ENCODE results near the gene SSH2.

SSH2 gene, protein sequence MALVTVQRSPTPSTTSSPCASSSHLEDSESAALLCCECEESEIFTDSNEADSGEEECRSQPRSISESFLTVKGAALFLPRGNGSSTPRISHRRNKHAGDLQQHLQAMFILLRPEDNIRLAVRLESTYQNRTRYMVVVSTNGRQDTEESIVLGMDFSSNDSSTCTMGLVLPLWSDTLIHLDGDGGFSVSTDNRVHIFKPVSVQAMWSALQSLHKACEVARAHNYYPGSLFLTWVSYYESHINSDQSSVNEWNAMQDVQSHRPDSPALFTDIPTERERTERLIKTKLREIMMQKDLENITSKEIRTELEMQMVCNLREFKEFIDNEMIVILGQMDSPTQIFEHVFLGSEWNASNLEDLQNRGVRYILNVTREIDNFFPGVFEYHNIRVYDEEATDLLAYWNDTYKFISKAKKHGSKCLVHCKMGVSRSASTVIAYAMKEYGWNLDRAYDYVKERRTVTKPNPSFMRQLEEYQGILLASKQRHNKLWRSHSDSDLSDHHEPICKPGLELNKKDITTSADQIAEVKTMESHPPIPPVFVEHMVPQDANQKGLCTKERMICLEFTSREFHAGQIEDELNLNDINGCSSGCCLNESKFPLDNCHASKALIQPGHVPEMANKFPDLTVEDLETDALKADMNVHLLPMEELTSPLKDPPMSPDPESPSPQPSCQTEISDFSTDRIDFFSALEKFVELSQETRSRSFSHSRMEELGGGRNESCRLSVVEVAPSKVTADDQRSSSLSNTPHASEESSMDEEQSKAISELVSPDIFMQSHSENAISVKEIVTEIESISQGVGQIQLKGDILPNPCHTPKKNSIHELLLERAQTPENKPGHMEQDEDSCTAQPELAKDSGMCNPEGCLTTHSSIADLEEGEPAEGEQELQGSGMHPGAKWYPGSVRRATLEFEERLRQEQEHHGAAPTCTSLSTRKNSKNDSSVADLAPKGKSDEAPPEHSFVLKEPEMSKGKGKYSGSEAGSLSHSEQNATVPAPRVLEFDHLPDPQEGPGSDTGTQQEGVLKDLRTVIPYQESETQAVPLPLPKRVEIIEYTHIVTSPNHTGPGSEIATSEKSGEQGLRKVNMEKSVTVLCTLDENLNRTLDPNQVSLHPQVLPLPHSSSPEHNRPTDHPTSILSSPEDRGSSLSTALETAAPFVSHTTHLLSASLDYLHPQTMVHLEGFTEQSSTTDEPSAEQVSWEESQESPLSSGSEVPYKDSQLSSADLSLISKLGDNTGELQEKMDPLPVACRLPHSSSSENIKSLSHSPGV (N-terminal part only)

GRCh38 chr17:29929533-29930408 lies at the start of gene SSH2:
Gene SSH2 (minus strand): TSS chr17:29930228. CDS start chr17:29930000, 228 bp downstream.
- H3K4me3 ChIP-seq (replicated peaks; ENCODE audit: low read depth, low read length): peak within 1 kb of the TSS; percentile 89
- DNase-seq (ENCODE audit: low read depth): peak; percentile 83
- no peak for TF ChIP-seq CTCF (IDR thresholded peaks at IDR 0.05; ENCODE audit: low read length, missing control alignments)

DNA sequence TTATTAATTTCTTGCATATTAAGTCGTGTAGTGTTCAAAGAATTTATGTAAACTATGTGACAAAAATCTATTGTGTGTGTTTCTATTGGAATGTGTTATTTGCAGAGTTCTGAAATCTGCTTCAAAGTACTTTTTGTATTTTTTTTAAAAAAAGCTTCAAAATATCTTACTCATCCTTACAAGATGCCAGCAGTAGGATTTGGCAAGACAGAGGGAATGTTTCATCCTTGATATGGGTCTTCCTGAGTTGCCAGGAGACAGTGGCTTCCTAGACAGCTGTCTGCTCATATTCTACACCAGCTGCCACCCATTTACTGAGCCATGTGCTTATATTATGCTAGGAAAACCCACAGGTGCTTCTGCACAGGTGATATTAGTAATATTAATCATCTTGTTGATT lies 47.8 kb upstream of the SSH2 start:
- DNase-seq (ENCODE audit: low read depth): peak; percentile 65
- no peak overlapping the region for H3K4me3 ChIP-seq (replicated peaks; ENCODE audit: low read depth, low read length)
- TF ChIP-seq CTCF (IDR thresholded peaks at IDR 0.05; ENCODE audit: low read length, missing control alignments): no peak

DNA sequence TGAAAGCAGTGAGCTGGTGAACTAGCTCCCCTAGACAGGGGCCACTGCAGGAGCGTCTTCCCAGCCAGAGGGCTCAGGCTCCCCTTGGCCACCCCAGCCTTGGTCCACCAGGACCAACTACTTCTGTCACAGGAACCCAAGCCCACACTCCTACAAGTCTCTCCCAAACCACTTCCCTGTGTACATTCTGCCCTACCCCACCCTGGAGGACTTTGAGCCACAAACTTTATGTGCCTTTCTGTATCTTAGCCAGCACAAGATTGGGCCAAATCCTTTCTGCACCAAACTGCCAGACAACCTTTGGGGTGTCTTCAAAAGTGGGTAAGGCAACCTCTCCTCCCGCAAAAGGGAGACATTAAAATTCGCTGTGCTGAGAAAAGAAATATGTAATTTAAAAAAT lies 43.0 kb upstream of the SSH2 start:
- no peak for TF ChIP-seq CTCF (IDR thresholded peaks at IDR 0.05; ENCODE audit: low read length, missing control alignments)
- H3K4me3 ChIP-seq (replicated peaks; ENCODE audit: low read depth, low read length): no peak overlapping the region
- no peak for DNase-seq (ENCODE audit: low read depth)

DNA sequence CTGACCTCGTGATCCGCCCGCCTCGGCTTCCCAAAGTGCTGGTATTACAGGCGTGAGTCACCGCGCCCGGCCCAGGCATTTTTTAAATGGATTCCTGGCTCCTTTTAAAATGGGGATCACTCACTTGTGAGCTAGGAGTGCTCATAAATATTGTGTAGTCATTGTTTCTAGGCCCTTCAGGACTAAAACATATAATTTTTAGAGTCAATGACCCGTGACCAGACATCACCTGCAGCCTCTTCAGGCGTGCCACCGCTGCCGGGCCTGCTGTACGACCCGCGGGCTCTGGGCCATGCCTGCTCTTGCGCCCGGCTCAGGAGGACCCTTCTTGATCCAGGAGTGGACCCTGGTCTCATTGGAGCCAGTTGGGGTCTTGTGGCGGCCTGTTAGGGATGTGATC lies 42.2 kb upstream of the SSH2 start:
- no peak for DNase-seq (ENCODE audit: low read depth)
- TF ChIP-seq CTCF (IDR thresholded peaks at IDR 0.05; ENCODE audit: low read length, missing control alignments): no peak
- no peak overlapping the region for H3K4me3 ChIP-seq (replicated peaks; ENCODE audit: low read depth, low read length)

GRCh38 chr17:29968271-29968670 lies 38.2 kb upstream of the SSH2 start:
- H3K4me3 ChIP-seq (replicated peaks; ENCODE audit: low read depth, low read length): no peak overlapping the region
- no peak for TF ChIP-seq CTCF (IDR thresholded peaks at IDR 0.05; ENCODE audit: low read length, missing control alignments)
- DNase-seq (ENCODE audit: low read depth): no peak

DNA sequence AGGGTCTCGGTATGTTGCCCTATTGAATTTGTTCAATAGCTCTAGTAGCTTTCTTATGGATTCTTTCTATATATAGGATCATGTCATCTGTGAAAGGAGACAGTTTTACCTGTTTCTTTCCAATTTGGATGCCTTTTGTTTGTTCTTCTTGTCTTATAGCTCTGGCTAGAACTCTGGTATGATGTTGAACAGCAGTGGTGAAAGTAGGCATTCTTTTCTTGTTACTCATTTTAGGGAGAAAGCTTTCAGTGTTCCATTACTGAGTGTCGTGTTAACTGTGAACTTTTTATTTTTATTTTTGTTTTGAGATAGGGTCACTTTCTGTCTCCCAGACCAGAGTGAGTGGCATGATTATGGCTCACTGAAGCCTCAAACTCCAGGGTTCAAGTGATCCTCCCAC lies 32.6 kb upstream of the SSH2 start:
- no peak for TF ChIP-seq CTCF (IDR thresholded peaks at IDR 0.05; ENCODE audit: low read length, missing control alignments)
- peak; percentile 7 for DNase-seq (ENCODE audit: low read depth)
- H3K4me3 ChIP-seq (replicated peaks; ENCODE audit: low read depth, low read length): no peak overlapping the region

All from fibroblast of pulmonary artery (primary cell).